Tibial nerve (tissue), 4 donors: ENCODE results near the gene GAK. TPM values are rescaled to one million over a fixed set of nuclear protein-coding genes. Genes with fewer than 3 reads are reported as not detected.

Experiments
- DNase-seq, 2 donors: peaks; one replicate each; pipeline ENCODE4 v3.0.0-alpha.2; 2019; ENCODE audit warnings: low spot score in 2 of 2
- H3K27ac ChIP-seq, 4 donors: fragments of 200-600 bp; sonication (generic) in 3 of 4; one replicate each; pipeline ENCODE4 v1.5.1; 2017 to 2019; ENCODE audit warnings: mild to moderate bottlenecking in 1 of 4
- H3K27me3 ChIP-seq, 2 donors: fragments of 200-600 bp; sonication (generic) in 1 of 2; one replicate each; pipeline versions ENCODE4 v1.5.1 to v1.6.0; 2017 to 2019
- H3K36me3 ChIP-seq, 3 donors: fragments of 200-600 bp; sonication (generic); one replicate each; pipeline ENCODE4 v1.5.1; 2018 to 2019
- H3K4me1 ChIP-seq, 4 donors: fragments of 200-600 bp; sonication (generic) in 3 of 4; one replicate each; pipeline ENCODE4 v1.5.1; 2017 to 2019
- H3K4me3 ChIP-seq, 4 donors: fragments of 200-600 bp; sonication (generic) in 3 of 4; one replicate each; pipeline ENCODE4 v1.5.1; 2017 to 2019; ENCODE audit warnings: mild to moderate bottlenecking in 1 of 4, moderate library complexity in 1 of 4
- H3K9me3 ChIP-seq, 4 donors: fragments of 200-600 bp; sonication (generic) in 3 of 4; one replicate each; pipeline ENCODE4 v1.5.1; 2017 to 2019
- EP300 ChIP-seq, 2 donors: sonication (generic); formaldehyde crosslinking; IDR thresholded peaks; one replicate each; pipeline ENCODE4 v1.6.1; 2017; ENCODE audit warnings: antibody characterized with exemption in 2 of 2, mild to moderate bottlenecking in 1 of 2
- POLR2A ChIP-seq, 2 donors: fragments of 450-650 bp; IDR thresholded peaks; one replicate each; pipeline ENCODE4 v1.6.1; 2017; ENCODE audit warnings: antibody characterized with exemption in 2 of 2, mild to moderate bottlenecking in 2 of 2, moderate library complexity in 2 of 2
- WGBS, 2 donors: methylation state at CpG; one replicate each; pipeline ENCODE4 v1.1.5; 2018; 5-methylcytosine and 5-hydroxymethylcytosine counted together
- total RNA-seq, 4 donors: library from RNA; depleted of rRNA; stranded (reverse); fragments of >200 nt; gene quantifications; one replicate each; pipeline ENCODE4 v1.1.0, GENCODE V29; 2016
- TF ChIP-seq, protein P1 (sequence below), 5 experiments: fragments of 200-600 bp in 3 of 5; fragments of 450-650 bp in 2 of 5; sonication (generic) in 3 of 5; IDR thresholded peaks; one replicate each; pipeline ENCODE4 v1.5.1; 2016 to 2019; ENCODE audit warnings: antibody characterized with exemption in 5 of 5, mild to moderate bottlenecking in 3 of 5, moderate library complexity in 2 of 5

GAK gene
- total RNA-seq, 4 donors from 2014 or later = 92.3 to 177 (median 127) TPM

DNA sequence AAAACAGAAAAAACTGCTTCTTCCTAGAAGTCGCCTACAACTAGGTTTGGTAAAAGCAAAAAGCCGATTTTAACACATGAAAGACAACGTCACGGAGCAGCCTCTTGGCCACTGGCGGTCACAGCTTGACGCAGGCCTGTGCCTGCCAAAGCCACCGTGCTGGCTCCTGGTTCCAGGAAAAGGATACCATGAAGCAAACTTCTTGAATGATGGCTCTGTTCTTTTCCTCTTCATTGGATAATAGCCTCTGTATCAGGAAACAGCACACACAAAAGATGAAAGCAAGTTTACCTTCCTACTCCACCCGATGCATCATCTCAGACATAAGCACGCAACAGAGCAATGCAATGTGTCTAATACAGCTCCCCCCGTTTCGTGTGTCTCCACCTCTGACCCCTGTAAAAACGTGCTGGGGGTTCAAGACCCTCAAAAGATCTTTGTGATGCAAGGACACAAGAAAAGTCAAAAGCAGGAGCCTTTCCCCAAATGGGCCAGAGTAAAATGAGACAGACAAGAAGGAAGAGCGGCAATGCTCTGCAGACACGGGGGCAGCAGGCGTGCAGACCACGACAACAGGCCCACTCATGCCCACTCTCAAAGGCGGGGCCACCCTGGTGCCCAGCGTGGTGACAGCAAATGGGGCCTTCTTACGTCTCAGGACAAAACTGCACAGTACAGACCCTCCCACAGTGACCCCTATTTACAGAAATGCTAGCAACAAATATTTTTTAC, 19.4 kb downstream of the GAK start:
- Histone ChIP-seq H3K4me3 (no peak overlapping the region), H3K4me1 (peaks cover 0 to 43% (median 8%) of the 10 kb centered on the region in 4 donors), H3K27me3 (no peaks in the 10 kb centered on the region), H3K27ac (peak overlapping the region in 2 of 4 donors; percentile 60 to 72), H3K9me3 (no peaks in the 10 kb centered on the region), H3K36me3 (peaks cover 0 to 45% (median 10%) of the 10 kb centered on the region in 3 donors)
- DNase-seq = no peak
- TF ChIP-seq EP300 (IDR thresholded peaks at IDR 0.05) = no peak
- WGBS, 2 donors = 45 to 61% methylated on average over 19 of the region's 19 CpGs

- Histone ChIP-seq H3K4me1 (peaks cover 0 to 43% (median 6%) of the 10 kb centered on the region in 4 donors), H3K9me3 (no peaks in the 10 kb centered on the region), H3K27ac (peak overlapping the region in 2 of 4 donors; percentile 53 to 72), H3K4me3 (no peak overlapping the region), H3K27me3 (no peaks in the 10 kb centered on the region), H3K36me3 (peaks cover 0 to 46% (median 10%) of the 10 kb centered on the region in 3 donors)
- 79 to 82% methylated on average over 28 of the region's 29 CpGs for WGBS, 2 donors
- TF ChIP-seq, protein P1, sequence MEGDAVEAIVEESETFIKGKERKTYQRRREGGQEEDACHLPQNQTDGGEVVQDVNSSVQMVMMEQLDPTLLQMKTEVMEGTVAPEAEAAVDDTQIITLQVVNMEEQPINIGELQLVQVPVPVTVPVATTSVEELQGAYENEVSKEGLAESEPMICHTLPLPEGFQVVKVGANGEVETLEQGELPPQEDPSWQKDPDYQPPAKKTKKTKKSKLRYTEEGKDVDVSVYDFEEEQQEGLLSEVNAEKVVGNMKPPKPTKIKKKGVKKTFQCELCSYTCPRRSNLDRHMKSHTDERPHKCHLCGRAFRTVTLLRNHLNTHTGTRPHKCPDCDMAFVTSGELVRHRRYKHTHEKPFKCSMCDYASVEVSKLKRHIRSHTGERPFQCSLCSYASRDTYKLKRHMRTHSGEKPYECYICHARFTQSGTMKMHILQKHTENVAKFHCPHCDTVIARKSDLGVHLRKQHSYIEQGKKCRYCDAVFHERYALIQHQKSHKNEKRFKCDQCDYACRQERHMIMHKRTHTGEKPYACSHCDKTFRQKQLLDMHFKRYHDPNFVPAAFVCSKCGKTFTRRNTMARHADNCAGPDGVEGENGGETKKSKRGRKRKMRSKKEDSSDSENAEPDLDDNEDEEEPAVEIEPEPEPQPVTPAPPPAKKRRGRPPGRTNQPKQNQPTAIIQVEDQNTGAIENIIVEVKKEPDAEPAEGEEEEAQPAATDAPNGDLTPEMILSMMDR (IDR thresholded peaks at IDR 0.05) = no peak
- no peak for TF ChIP-seq EP300 (IDR thresholded peaks at IDR 0.05)
- no peak for TF ChIP-seq POLR2A (IDR thresholded peaks at IDR 0.05)
- DNase-seq = no peak
Observed at GRCh38 chr4:911871-912490, 20.1 kb downstream of the GAK start.

- Histone ChIP-seq H3K4me1 (peaks cover 0 to 43% (median 6%) of the 10 kb centered on the region in 4 donors), H3K27ac (no peak overlapping the region), H3K36me3 (peaks cover 0 to 46% (median 10%) of the 10 kb centered on the region in 3 donors), H3K4me3 (no peak overlapping the region), H3K27me3 (no peaks in the 10 kb centered on the region), H3K9me3 (no peaks in the 10 kb centered on the region)
- TF ChIP-seq, protein P1 (IDR thresholded peaks at IDR 0.05) = no peak
- TF ChIP-seq POLR2A (IDR thresholded peaks at IDR 0.05) (no peak), EP300 (IDR thresholded peaks at IDR 0.05) (no peak)
- 93 to 97% methylated on average over 13 to 22 of the region's 23 CpGs for WGBS, 2 donors
- no peak for DNase-seq
Observed at GRCh38 chr4:911221-911751, 20.8 kb downstream of the GAK start.

DNA sequence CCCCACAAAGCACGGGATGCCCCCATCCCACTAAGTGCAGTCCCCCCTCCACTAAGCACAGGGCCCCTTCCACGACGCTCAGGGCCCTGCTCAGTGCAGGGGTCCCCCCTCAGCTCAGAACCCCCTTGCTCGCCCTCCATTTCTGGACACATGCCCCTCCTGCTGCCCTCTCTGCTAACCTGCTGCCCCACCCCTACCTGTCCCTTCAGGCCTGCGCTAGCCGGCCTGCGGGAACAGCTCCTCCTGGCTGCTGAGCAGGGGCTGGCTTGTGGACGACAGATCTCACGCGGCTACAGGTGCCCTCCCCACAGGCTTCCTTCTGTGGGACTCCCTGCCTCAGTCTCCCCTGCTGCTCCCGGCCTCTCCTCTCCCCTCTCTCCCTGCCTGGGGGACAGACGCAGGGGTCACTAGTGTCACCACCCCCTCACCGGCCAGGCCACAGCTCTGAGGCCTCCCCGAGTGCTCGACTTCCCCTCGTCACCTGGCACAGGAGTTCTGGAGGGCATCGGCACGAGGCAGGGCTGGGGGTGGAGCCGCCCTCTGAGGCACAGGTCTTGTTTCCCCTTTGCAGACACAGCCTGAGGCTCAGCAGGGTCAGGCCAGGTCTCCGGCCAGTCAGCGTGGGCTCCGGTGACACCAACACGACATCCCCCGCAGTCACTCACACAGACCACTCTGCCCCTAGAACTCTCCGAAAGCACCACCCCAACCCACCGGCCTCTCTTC, 21.6 kb downstream of the GAK start:
- H3K4me1 ChIP-seq = peaks cover 0 to 36% (median 6%) of the 10 kb centered on the region in 4 donors
- H3K27me3 ChIP-seq = no peaks in the 10 kb centered on the region
- DNase-seq = no peak
- no peak overlapping the region for H3K27ac ChIP-seq
- TF ChIP-seq POLR2A (IDR thresholded peaks at IDR 0.05) (no peak), EP300 (IDR thresholded peaks at IDR 0.05) (no peak)
- TF ChIP-seq, protein P1 (IDR thresholded peaks at IDR 0.05) = no peak
- no peak overlapping the region for H3K4me3 ChIP-seq
- H3K9me3 ChIP-seq = no peaks in the 10 kb centered on the region
- 92 to 93% methylated on average over 21 to 26 of the region's 26 CpGs for WGBS, 2 donors
- peaks cover 0 to 46% (median 10%) of the 10 kb centered on the region in 3 donors for H3K36me3 ChIP-seq

GRCh38 chr4:909821-910220, 22.3 kb downstream of the GAK start:
- H3K4me3 ChIP-seq = no peak overlapping the region
- H3K4me1 ChIP-seq = peaks cover 0 to 29% (median 3%) of the 10 kb centered on the region in 4 donors
- DNase-seq = no peak
- H3K27me3 ChIP-seq = no peaks in the 10 kb centered on the region
- peaks cover 0 to 47% (median 10%) of the 10 kb centered on the region in 3 donors for H3K36me3 ChIP-seq
- no peak for TF ChIP-seq POLR2A (IDR thresholded peaks at IDR 0.05)
- TF ChIP-seq, protein P1 (IDR thresholded peaks at IDR 0.05) = no peak
- TF ChIP-seq EP300 (IDR thresholded peaks at IDR 0.05) = no peak
- H3K9me3 ChIP-seq = no peaks in the 10 kb centered on the region
- WGBS, 2 donors = 95 to 96% methylated on average over 12 of the region's 12 CpGs
- no peak overlapping the region for H3K27ac ChIP-seq
